ENCODE results near the gene HKDC1.
A peak's percentile ranks its signal among the peaks of the same experiment; 100 is the strongest.

Gene HKDC1

GRCh38 chr10:69253171-69253570 is 33.0 kb downstream of the HKDC1 start:
- Mint-ChIP-seq H3K4me1 (no peaks in the 10 kb centered on the region), H3K27me3 (ENCODE audit: low read depth, poor library complexity) (peaks cover 8% of the 10 kb centered on the region), H3K4me3 (no peak overlapping the region), H3K27ac (no peak overlapping the region), H3K9me3 (peaks cover 8% of the 10 kb centered on the region), H3K36me3 (ENCODE audit: low read depth) (no peaks in the 10 kb centered on the region)
- no peak for DNase-seq
- no peak for TF ChIP-seq CTCF (IDR thresholded peaks at IDR 0.05)

DNA sequence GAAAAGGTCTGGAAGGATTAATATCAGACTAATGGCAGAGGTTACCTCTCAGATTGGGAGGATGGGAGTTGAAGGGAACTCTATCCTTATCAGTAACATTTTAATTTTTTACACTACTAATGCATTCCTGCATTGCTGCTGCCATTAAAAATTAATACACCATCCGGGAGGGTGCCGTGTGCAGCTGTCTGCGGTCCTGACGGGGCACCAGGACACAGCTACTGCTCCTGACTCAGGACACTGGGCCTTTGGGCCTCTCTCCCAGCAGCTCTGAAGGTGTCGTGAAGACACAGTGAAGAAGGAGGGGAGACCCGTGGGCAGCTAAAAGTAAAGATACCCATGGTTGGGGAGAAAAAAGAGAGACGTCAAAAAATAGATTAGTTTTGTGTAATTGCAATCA is 34.7 kb downstream of the HKDC1 start:
- TF ChIP-seq CTCF (IDR thresholded peaks at IDR 0.05): no peak
- DNase-seq: no peak
- H3K4me1 Mint-ChIP-seq: peaks cover 7% of the 10 kb centered on the region
- no peak overlapping the region for H3K27ac Mint-ChIP-seq
- H3K36me3 Mint-ChIP-seq (ENCODE audit: low read depth): no peaks in the 10 kb centered on the region
- peaks cover 13% of the 10 kb centered on the region for H3K27me3 Mint-ChIP-seq (ENCODE audit: low read depth, poor library complexity)
- peaks cover 12% of the 10 kb centered on the region for H3K9me3 Mint-ChIP-seq
- H3K4me3 Mint-ChIP-seq: no peak overlapping the region

DNA sequence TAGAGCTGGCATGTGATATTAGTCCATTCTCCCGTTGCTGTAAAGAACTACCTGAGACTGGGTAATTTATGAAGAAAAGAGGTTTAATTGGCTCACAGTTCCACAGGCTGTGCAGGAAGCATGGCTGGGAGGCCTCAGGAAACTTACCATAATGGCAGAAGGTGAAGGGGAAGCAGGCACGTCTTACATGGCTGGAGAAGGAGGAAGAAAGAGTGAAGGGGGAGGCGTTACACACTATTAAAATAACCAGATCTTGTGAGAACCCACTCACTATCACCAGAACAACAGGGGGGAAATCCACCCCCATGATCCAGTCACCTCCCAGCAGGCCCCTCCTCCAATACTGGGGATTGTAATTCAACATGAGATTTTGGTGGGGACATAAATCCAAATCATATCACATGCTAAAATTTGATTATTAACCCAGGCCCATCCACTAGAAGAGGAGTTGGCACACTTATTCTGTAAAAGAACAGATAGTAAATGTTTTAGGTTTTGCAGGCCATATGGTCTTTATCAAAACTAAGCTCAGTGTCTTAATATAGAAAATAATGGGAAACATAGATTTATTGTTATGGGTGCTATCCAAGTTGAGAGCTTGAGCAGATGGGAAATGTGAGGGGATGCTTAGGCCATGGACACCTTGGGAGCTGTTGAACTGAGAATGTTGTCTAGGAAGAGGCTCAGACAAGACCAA is 39.6 kb downstream of the HKDC1 start:
- H3K27me3 Mint-ChIP-seq (ENCODE audit: low read depth, poor library complexity): peaks cover 13% of the 10 kb centered on the region
- H3K27ac Mint-ChIP-seq: peak overlapping the region; percentile 11
- peaks cover 4% of the 10 kb centered on the region for H3K9me3 Mint-ChIP-seq
- DNase-seq: no peak
- no peaks in the 10 kb centered on the region for H3K36me3 Mint-ChIP-seq (ENCODE audit: low read depth)
- no peak for TF ChIP-seq CTCF (IDR thresholded peaks at IDR 0.05)
- peaks cover 54% of the 10 kb centered on the region for H3K4me1 Mint-ChIP-seq
- H3K4me3 Mint-ChIP-seq: no peak overlapping the region

DNA sequence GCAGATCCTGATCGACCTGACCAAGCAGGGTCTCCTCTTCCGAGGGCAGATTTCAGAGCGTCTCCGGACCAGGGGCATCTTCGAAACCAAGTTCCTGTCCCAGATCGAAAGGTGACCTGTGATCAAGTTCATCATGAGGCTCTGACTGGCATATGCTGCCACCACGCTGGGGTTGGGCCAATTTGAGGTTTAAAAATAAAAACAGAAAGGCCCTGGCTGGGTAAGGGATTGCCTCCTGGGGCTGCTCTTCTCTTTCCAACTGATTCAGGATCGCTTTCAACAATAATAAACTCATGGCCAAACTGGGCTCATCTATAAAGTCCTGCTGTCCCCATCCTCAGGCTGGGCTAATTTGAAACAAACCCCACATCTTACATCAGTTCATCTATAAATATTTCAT is 41.1 kb downstream of the HKDC1 start:
- Mint-ChIP-seq H3K4me1 (peaks cover 64% of the 10 kb centered on the region), H3K36me3 (ENCODE audit: low read depth) (no peaks in the 10 kb centered on the region), H3K9me3 (peaks cover 4% of the 10 kb centered on the region), H3K27ac (no peak overlapping the region), H3K27me3 (ENCODE audit: low read depth, poor library complexity) (peaks cover 14% of the 10 kb centered on the region), H3K4me3 (no peak overlapping the region)
- DNase-seq: no peak
- TF ChIP-seq CTCF (IDR thresholded peaks at IDR 0.05): no peak

GRCh38 chr10:69262292-69262751 is 42.2 kb downstream of the HKDC1 start:
- peaks cover 64% of the 10 kb centered on the region for H3K4me1 Mint-ChIP-seq
- no peaks in the 10 kb centered on the region for H3K36me3 Mint-ChIP-seq (ENCODE audit: low read depth)
- TF ChIP-seq CTCF (IDR thresholded peaks at IDR 0.05): no peak
- peak overlapping the region; percentile 11 for H3K4me3 Mint-ChIP-seq
- peak overlapping the region; percentile 20 for H3K27ac Mint-ChIP-seq
- no peak for DNase-seq
- peaks cover 18% of the 10 kb centered on the region for H3K27me3 Mint-ChIP-seq (ENCODE audit: low read depth, poor library complexity)
- peaks cover 4% of the 10 kb centered on the region for H3K9me3 Mint-ChIP-seq

GRCh38 chr10:69265521-69265920 is 45.4 kb downstream of the HKDC1 start:
- H3K4me3 Mint-ChIP-seq: no peak overlapping the region
- H3K9me3 Mint-ChIP-seq: no peaks in the 10 kb centered on the region
- H3K27ac Mint-ChIP-seq: no peak overlapping the region
- H3K36me3 Mint-ChIP-seq (ENCODE audit: low read depth): no peaks in the 10 kb centered on the region
- no peak for TF ChIP-seq CTCF (IDR thresholded peaks at IDR 0.05)
- peaks cover 12% of the 10 kb centered on the region for H3K27me3 Mint-ChIP-seq (ENCODE audit: low read depth, poor library complexity)
- DNase-seq: no peak
- peaks cover 56% of the 10 kb centered on the region for H3K4me1 Mint-ChIP-seq
